GM12878 (cell line): ENCODE data around the gene GPLD1. TPM values are rescaled to one million over a fixed set of nuclear protein-coding genes. Genes with fewer than 3 reads are reported as not detected.

Experiments used
- ATAC-seq: fragments of 200-7000 bp; cut with Tn5 transposase; 3 replicates; pipeline ENCODE4 v1.9.1; 2020; ENCODE audit warnings: mild to moderate bottlenecking, moderate library complexity
- BruUV-seq: library from RNA; stranded (reverse); fragments of 400-500 nt; replicated peaks from 2 replicates; lab custom pipeline; 2021; lab: Mats Ljungman, UMichigan
- CTCF ChIA-PET: fragments of 300-600 bp; sonication (Branson Sonifier 250); formaldehyde crosslinking; extraction: SDS; loops from one replicate; lab custom pipeline; 2021; ENCODE audit warnings: inconsistent platforms; lab: Yijun Ruan, JAX
- POLR2A ChIA-PET: fragments of 350-600 bp; formaldehyde crosslinking; extraction: SDS; loops from one replicate; lab custom pipeline; 2021; ENCODE audit warnings: inconsistent platforms; lab: Charles Lee
- RAD21 ChIA-PET: fragments of 300-600 bp; sonication (Branson Sonifier 250); formaldehyde crosslinking; loops from one replicate; lab custom pipeline; 2023; ENCODE audit warnings: antibody characterized with exemption; ENCODE audit not compliant: unreplicated experiment; lab: Charles Lee
- SMC1A ChIA-PET: fragments of 300-600 bp; sonication (Branson Sonifier 250); formaldehyde crosslinking; loops from one replicate; lab custom pipeline; 2023; ENCODE audit not compliant: unreplicated experiment, uncharacterized antibody; lab: Charles Lee
- DNase-seq: peaks from one replicate; pipeline ENCODE4 v3.0.0-alpha.2; 2011; ENCODE audit warnings: low read depth, low spot score
- FAIRE-seq: peaks from 3 replicates; lab custom pipeline; 2011; peaks lifted over from hg19 to GRCh38; lab: Jason Lieb, UNC
- H2AFZ ChIP-seq: 2 replicates; pipeline ENCODE4 v1.6.0; 2011; ENCODE audit warnings: low read depth, low read length, control low read depth; ENCODE audit not compliant: control insufficient read depth
- H3K27ac ChIP-seq: 2 replicates; pipeline ENCODE4 v1.5.1; 2011; ENCODE audit warnings: control low read depth; ENCODE audit not compliant: control insufficient read depth, insufficient read depth
- H3K27me3 ChIP-seq, 2 experiments: replicated peaks in 1 of 2; 2 replicates each; pipeline versions ENCODE4 v1.6.0 to v1.6.1; 2011; ENCODE audit warnings: low read length in 1 of 2; ENCODE audit not compliant: control insufficient read depth in 2 of 2, insufficient read depth in 2 of 2
- H3K36me3 ChIP-seq, 2 experiments: 2 replicates each; pipeline ENCODE4 v1.5.1; 2011; ENCODE audit warnings: low read length in 1 of 2; ENCODE audit not compliant: control insufficient read depth in 2 of 2, insufficient read depth in 2 of 2
- H3K4me1 ChIP-seq: 2 replicates; pipeline ENCODE4 v1.6.1; 2011; ENCODE audit warnings: mild to moderate bottlenecking, low read length, moderate library complexity, mixed read lengths; ENCODE audit not compliant: control insufficient read depth, insufficient read depth
- H3K4me2 ChIP-seq: 2 replicates; pipeline ENCODE4 v1.6.0; 2011; ENCODE audit warnings: control low read depth; ENCODE audit not compliant: control insufficient read depth, insufficient read depth
- H3K4me3 ChIP-seq: fragments of 200-600 bp; sonication (generic); 2 replicates; pipeline ENCODE4 v1.5.1; 2016
- H3K79me2 ChIP-seq: 2 replicates; pipeline ENCODE4 v1.6.0; 2011; ENCODE audit warnings: low read length; ENCODE audit not compliant: control insufficient read depth, insufficient read depth
- H3K9ac ChIP-seq: 2 replicates; pipeline ENCODE4 v1.8.0; 2011; ENCODE audit warnings: low read length, control low read depth, mixed read lengths; ENCODE audit not compliant: control insufficient read depth, insufficient read depth
- H3K9me3 ChIP-seq: replicated peaks from 3 replicates; pipeline ENCODE4 v1.5.1; 2011; ENCODE audit warnings: mild to moderate bottlenecking, low read length; ENCODE audit not compliant: control insufficient read depth, insufficient read depth
- H4K20me1 ChIP-seq: 2 replicates; pipeline ENCODE4 v1.6.0; 2011; ENCODE audit not compliant: control insufficient read depth, insufficient read depth
- ATF3 ChIP-seq: IDR thresholded peaks from 2 replicates; pipeline ENCODE4 v1.6.1; 2011; ENCODE audit warnings: low read depth, mild to moderate bottlenecking, low read length, moderate library complexity, borderline replicate concordance; ENCODE audit errors: extremely low read depth
- CBFB ChIP-seq: IDR thresholded peaks from 2 replicates; pipeline ENCODE4 v1.6.1; 2016; ENCODE audit warnings: antibody characterized with exemption, low read depth
- CEBPB ChIP-seq, 2 experiments: fragments of 150-350 bp in 1 of 2; IDR thresholded peaks; 2 replicates each; pipeline ENCODE4 v1.6.1; 2012 to 2014; ENCODE audit warnings: low read depth in 2 of 2, low read length in 2 of 2, borderline replicate concordance in 1 of 2, inconsistent platforms in 1 of 2
- E2F4 ChIP-seq: IDR thresholded peaks from 2 replicates; pipeline ENCODE4 v1.6.1; 2012; ENCODE audit warnings: low read depth, low read length, improper control_type of control experiment
- EGR1 ChIP-seq, 2 experiments: IDR thresholded peaks; 1 replicate in 1 of 2; 2 replicates in 1 of 2; pipeline ENCODE4 v1.6.1; 2011 to 2012; ENCODE audit warnings: low read depth in 2 of 2, low read length in 2 of 2, borderline replicate concordance in 1 of 2, mild to moderate bottlenecking in 1 of 2, moderate library complexity in 1 of 2
- GATAD2B ChIP-seq: fragments of 450-650 bp; conservative IDR thresholded peaks from 2 replicates; pipeline ENCODE4 v1.6.1; 2017; ENCODE audit warnings: low read depth, mild to moderate bottlenecking, moderate library complexity
- POLR2AphosphoS2 ChIP-seq: IDR thresholded peaks from 2 replicates; pipeline ENCODE4 v1.6.1; 2011; ENCODE audit warnings: low read depth, mild to moderate bottlenecking, low read length, improper control_type of control experiment, moderate library complexity
- POU2F2 ChIP-seq: IDR thresholded peaks from 3 replicates; pipeline ENCODE4 v1.6.1; 2011; ENCODE audit warnings: low read depth, mild to moderate bottlenecking, low read length, borderline replicate concordance
- PRDM15 ChIP-seq: fragments of 450-650 bp; formaldehyde crosslinking; IDR thresholded peaks from 2 replicates; pipeline ENCODE4 v1.4.0; 2020; ENCODE audit warnings: mild to moderate bottlenecking, moderate library complexity
- SMARCA5 ChIP-seq: fragments of 450-650 bp; IDR thresholded peaks from 2 replicates; pipeline ENCODE4 v1.6.1; 2017; ENCODE audit warnings: mild to moderate bottlenecking
- TBL1XR1 ChIP-seq: IDR thresholded peaks from 2 replicates; pipeline ENCODE4 v1.6.1; 2012; ENCODE audit warnings: low read depth, low read length, improper control_type of control experiment
- WRNIP1 ChIP-seq: IDR thresholded peaks from 2 replicates; pipeline ENCODE4 v1.6.1; 2011; ENCODE audit warnings: low read depth, low read length, improper control_type of control experiment, borderline replicate concordance
- YY1 ChIP-seq: IDR thresholded peaks from 2 replicates; pipeline ENCODE4 v1.6.1; 2011; ENCODE audit warnings: low read depth, mild to moderate bottlenecking, low read length
- WGBS: methylation state at CpG from one replicate; pipeline ENCODE4 v1.1.6; 2016; ENCODE audit warnings: low lambda C conversion rate; ENCODE audit not compliant: insufficient replicate concordance, insufficient coverage; ENCODE audit errors: missing lambda C conversion rate; 5-methylcytosine and 5-hydroxymethylcytosine counted together
- in situ Hi-C: fragments of 300-500 bp; cut with MboI; formaldehyde crosslinking; loops from 9 replicates; pipeline ENCODE4 v1.14.3; 2018; ENCODE audit warnings: mixed read lengths
- intact Hi-C: fragments of 100-400 bp; cut with micrococcal nuclease; formaldehyde crosslinking; loops from one replicate; pipeline ENCODE4 v1.14.2; 2022; ENCODE audit not compliant: unreplicated experiment
- polyA plus RNA-seq, 11 experiments: library from polyadenylated mRNA; depleted of rRNA in 4 of 11; unstranded in 6 of 11; stranded (reverse) in 5 of 11; fragments of >200 nt; fragmentation: Nextera tagmentation in 4 of 11; fragmentation: Illumina TruSeq in 1 of 11; extraction: Ambion mirVana in 4 of 11; extraction: Trizol in 1 of 11; gene quantifications; 1 replicate in 1 of 11; 2 replicates in 10 of 11; pipeline versions ENCODE4 v1.2.1 to v1.2.3, GENCODE V29; 2011 to 2016; ENCODE audit warnings: inconsistent platforms in 2 of 11, missing spikeins in 2 of 11, low read depth in 1 of 11
- total RNA-seq, 4 experiments: library from RNA; depleted of rRNA in 3 of 4; stranded (reverse); fragments of >200 nt in 3 of 4; fragmentation: Illumina TruSeq in 1 of 4; extraction: Trizol in 1 of 4; gene quantifications; 2 replicates each; pipeline versions ENCODE4 v1.2.1 to v1.2.3, GENCODE V29; 2013 to 2021

Gene GPLD1
- total and polyA plus RNA-seq, 10 of the 15 experiments (the other 5 are each of a cell fraction or from before 2014, with no cell fraction given), result 0.04 to 1.0 (median 0.69) TPM

DNA sequence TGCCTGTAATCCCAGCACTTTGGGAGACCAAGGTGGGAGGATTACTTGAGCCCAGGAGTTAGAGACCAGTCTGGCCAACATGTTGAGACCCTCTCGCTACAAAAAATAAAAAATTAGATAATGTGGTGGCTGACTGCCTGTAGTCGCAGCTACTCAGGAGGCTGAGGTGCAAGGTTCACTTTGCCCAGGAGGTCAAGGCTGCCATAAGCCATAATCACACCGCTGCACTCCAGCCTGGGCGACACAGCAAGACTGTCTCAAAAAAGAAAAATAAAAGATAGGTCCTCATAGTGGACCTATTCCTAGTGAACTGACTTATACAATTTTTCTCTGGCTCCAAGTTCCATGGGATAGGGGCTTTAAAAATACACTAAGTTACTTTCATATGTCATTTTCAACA is 44.8 kb downstream of the GPLD1 start:
- no peak overlapping the region for H3K9ac ChIP-seq
- FAIRE-seq (no peak), DNase-seq (no peak), ATAC-seq (no peak)
- RAD21 ChIA-PET, result no interaction called here
- H3K4me1 ChIP-seq, result no peaks in the 10 kb centered on the region
- BruUV-seq, result no TSS peak
- TF ChIP-seq WRNIP1, result no peak
- in situ Hi-C loops, result no loop called here
- CTCF ChIA-PET, result no interaction called here
- H2AFZ ChIP-seq, result no peak overlapping the region
- no peaks in the 10 kb centered on the region for H4K20me1 ChIP-seq
- intact Hi-C loops, result no loop called here
- SMC1A ChIA-PET, result interaction anchor here (0.5 to 0.8 kb wide), 3 partner anchors 15 to 107 kb away, joined by 3 to 4 read pairs (median 3); no protein-coding TSS in a partner anchor
- no peak overlapping the region for H3K4me2 ChIP-seq
- POLR2A ChIA-PET, result no interaction called here
- H3K27me3 ChIP-seq, result no peaks in the 10 kb centered on the region; a peak in 1 of 4 replicates
- 94% methylated on average over 4 of the region's 4 CpGs for WGBS
- H3K36me3 ChIP-seq, result no peaks in the 10 kb centered on the region
- no peaks in the 10 kb centered on the region for H3K9me3 ChIP-seq
- no peak overlapping the region for H3K27ac ChIP-seq
- H3K4me3 ChIP-seq, result no peak overlapping the region
- no peaks in the 10 kb centered on the region for H3K79me2 ChIP-seq

GRCh38 chr6:24441599-24441904 is 47.8 kb downstream of the GPLD1 start:
- H3K4me3 ChIP-seq, result no peak overlapping the region
- FAIRE-seq (no peak), DNase-seq (no peak), ATAC-seq (no peak)
- no peak overlapping the region for H3K4me2 ChIP-seq
- no TSS peak for BruUV-seq
- 65% methylated on average over 3 of the region's 3 CpGs for WGBS
- no peaks in the 10 kb centered on the region for H3K79me2 ChIP-seq
- intact Hi-C loops, result no loop called here
- no peaks in the 10 kb centered on the region for H4K20me1 ChIP-seq
- no peaks in the 10 kb centered on the region for H3K36me3 ChIP-seq
- H3K9me3 ChIP-seq, result no peaks in the 10 kb centered on the region
- no peaks in the 10 kb centered on the region for H3K27me3 ChIP-seq
- no peak overlapping the region for H3K9ac ChIP-seq
- no peak overlapping the region for H2AFZ ChIP-seq
- RAD21 ChIA-PET, result interaction anchor here (1.4 kb wide), 1 partner anchor 26 kb away, joined by 3 read pairs; no protein-coding TSS in a partner anchor
- no peak overlapping the region for H3K27ac ChIP-seq
- CTCF ChIA-PET, result no interaction called here
- no peaks in the 10 kb centered on the region for H3K4me1 ChIP-seq
- POLR2A ChIA-PET, result no interaction called here
- in situ Hi-C loops, result no loop called here
- SMC1A ChIA-PET, result interaction anchor here (1.5 kb wide), 1 partner anchor 12 kb away, joined by 3 read pairs; no protein-coding TSS in a partner anchor
- no peak for TF ChIP-seq ATF3
- no peak for TF ChIP-seq EGR1 (IDR thresholded peaks at IDR 0.05; ENCODE audit: borderline replicate concordance in 1 of 2, low read depth in 2 of 2, low read length in 2 of 2)
- no peak for TF ChIP-seq E2F4
- no peak for TF ChIP-seq CEBPB (IDR thresholded peaks at IDR 0.05; ENCODE audit: borderline replicate concordance in 1 of 2, low read depth in 2 of 2, low read length in 2 of 2)
- no peak for TF ChIP-seq PRDM15 (CRISPR knock-in tag)
- no peak for TF ChIP-seq TBL1XR1
- no peak for TF ChIP-seq POU2F2
- no peak for TF ChIP-seq POLR2AphosphoS2
- no peak for TF ChIP-seq SMARCA5
- no peak for TF ChIP-seq GATAD2B
- no peak for TF ChIP-seq YY1
- no peak for TF ChIP-seq CBFB
